Measurements from ENCODE around the gene GAS1. TPM values are rescaled to one million over a fixed set of nuclear protein-coding genes. Genes with fewer than 3 reads are reported as not detected.

The GAS1 gene
- total and polyA plus RNA-seq, 10 of the 15 experiments (the other 5 are each of a cell fraction or from before 2014, with no cell fraction given), result not detected

DNA sequence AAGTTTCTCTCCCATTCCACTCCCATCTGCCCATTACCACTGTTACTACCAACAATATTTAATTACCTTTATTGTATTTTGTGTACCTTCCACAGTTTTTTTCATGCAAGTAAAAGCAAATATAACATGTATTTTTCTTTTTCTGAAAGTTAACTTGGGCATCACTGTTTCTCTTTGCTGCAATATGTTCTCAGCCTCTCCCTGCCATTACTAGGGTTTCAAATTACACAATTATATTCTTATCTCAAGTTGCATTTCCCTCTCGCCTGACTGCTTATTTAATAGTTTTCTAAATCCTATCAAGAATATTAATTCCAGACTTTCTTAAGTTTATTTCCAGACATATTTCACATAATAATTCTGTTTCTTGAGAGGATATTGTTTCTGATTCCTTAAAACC is 46.9 kb upstream of the GAS1 start:
- ChIA-PET POLR2A (no interaction called here), SMC1A (ENCODE audit: uncharacterized antibody, unreplicated experiment) (no interaction called here), RAD21 (ENCODE audit: unreplicated experiment) (no interaction called here), CTCF (no interaction called here)
- H4K20me1 ChIP-seq (ENCODE audit: control insufficient read depth, insufficient read depth), result no peaks in the 10 kb centered on the region
- no peaks in the 10 kb centered on the region for H3K79me2 ChIP-seq (ENCODE audit: control insufficient read depth, insufficient read depth, low read length)
- no peak overlapping the region for H3K4me2 ChIP-seq (ENCODE audit: control insufficient read depth, insufficient read depth)
- WGBS (ENCODE audit: insufficient coverage, insufficient replicate concordance, low lambda C conversion rate, missing lambda C conversion rate), result 0% methylated on average over 1 of the region's 1 CpG
- no peaks in the 10 kb centered on the region for H3K9me3 ChIP-seq (replicated peaks; ENCODE audit: control insufficient read depth, insufficient read depth, low read length)
- in situ Hi-C loops (cut with MboI) (no loop called here), intact Hi-C loops (cut with micrococcal nuclease; ENCODE audit: unreplicated experiment) (no loop called here)
- TF ChIP-seq EP300 (IDR thresholded peaks at IDR 0.05; ENCODE audit: borderline replicate concordance in 1 of 2, control insufficient read depth in 1 of 2, low read depth in 2 of 2, low read length in 2 of 2) (no peak), CBX3 (IDR thresholded peaks at IDR 0.05; ENCODE audit: borderline replicate concordance, low read depth) (no peak), ZNF622 (IDR thresholded peaks at IDR 0.05) (no peak), NBN (IDR thresholded peaks at IDR 0.05) (no peak)
- no peaks in the 10 kb centered on the region for H3K4me1 ChIP-seq (ENCODE audit: control insufficient read depth, insufficient read depth, low read length)
- no peak overlapping the region for H3K9ac ChIP-seq (ENCODE audit: control insufficient read depth, insufficient read depth, low read length)
- H3K27me3 ChIP-seq (replicated peaks in 1 of 2; ENCODE audit: control insufficient read depth in 2 of 2, insufficient read depth in 2 of 2, low read length in 1 of 2), result no peaks in the 10 kb centered on the region; a peak in 1 of 4 replicates
- BruUV-seq (replicated peaks), result no TSS peak
- no peaks in the 10 kb centered on the region for H3K36me3 ChIP-seq (ENCODE audit: control insufficient read depth in 2 of 2, insufficient read depth in 2 of 2, low read length in 1 of 2)
- no peak for ATAC-seq
- no peak overlapping the region for H3K4me3 ChIP-seq
- FAIRE-seq, result no peak
- H3K27ac ChIP-seq (ENCODE audit: control insufficient read depth, insufficient read depth), result no peak overlapping the region
- no peak for DNase-seq (ENCODE audit: low read depth, low spot score)
- H2AFZ ChIP-seq (ENCODE audit: control insufficient read depth, low read depth, low read length), result no peak overlapping the region

DNA sequence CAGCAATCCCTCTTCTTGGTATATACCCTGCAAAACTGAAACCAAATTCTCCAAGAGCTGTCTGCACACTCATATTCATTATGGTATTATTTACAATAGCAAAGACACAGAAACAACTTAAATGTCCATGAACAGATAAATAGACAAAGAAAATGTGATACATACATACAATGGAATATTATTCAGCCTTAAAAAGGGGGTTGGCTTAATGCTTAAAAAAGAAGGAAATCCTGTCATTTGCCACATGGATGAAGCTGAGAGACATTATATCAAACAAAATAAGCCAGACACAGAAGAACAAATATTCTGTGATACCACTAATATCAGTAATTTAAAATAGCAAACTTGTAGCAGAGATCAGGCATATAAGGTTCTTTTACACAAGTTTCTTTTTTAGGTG is 46.5 kb upstream of the GAS1 start:
- H3K27ac ChIP-seq (ENCODE audit: control insufficient read depth, insufficient read depth), result no peak overlapping the region
- no peaks in the 10 kb centered on the region for H3K79me2 ChIP-seq (ENCODE audit: control insufficient read depth, insufficient read depth, low read length)
- ChIA-PET CTCF (no interaction called here), SMC1A (ENCODE audit: uncharacterized antibody, unreplicated experiment) (no interaction called here), POLR2A (no interaction called here), RAD21 (ENCODE audit: unreplicated experiment) (no interaction called here)
- intact Hi-C loops (cut with micrococcal nuclease; ENCODE audit: unreplicated experiment), result no loop called here
- no peaks in the 10 kb centered on the region; a peak in 1 of 4 replicates for H3K27me3 ChIP-seq (replicated peaks in 1 of 2; ENCODE audit: control insufficient read depth in 2 of 2, insufficient read depth in 2 of 2, low read length in 1 of 2)
- no peaks in the 10 kb centered on the region for H3K4me1 ChIP-seq (ENCODE audit: control insufficient read depth, insufficient read depth, low read length)
- H3K4me2 ChIP-seq (ENCODE audit: control insufficient read depth, insufficient read depth), result no peak overlapping the region
- TF ChIP-seq ATF7 (IDR thresholded peaks at IDR 0.05; ENCODE audit: low read depth) (no peak), TCF12 (IDR thresholded peaks at IDR 0.05; ENCODE audit: low read depth, low read length) (no peak), SRF (IDR thresholded peaks at IDR 0.05; ENCODE audit: low read depth in 2 of 2, low read length in 2 of 2) (no peak)
- TF ChIP-seq, protein P1, sequence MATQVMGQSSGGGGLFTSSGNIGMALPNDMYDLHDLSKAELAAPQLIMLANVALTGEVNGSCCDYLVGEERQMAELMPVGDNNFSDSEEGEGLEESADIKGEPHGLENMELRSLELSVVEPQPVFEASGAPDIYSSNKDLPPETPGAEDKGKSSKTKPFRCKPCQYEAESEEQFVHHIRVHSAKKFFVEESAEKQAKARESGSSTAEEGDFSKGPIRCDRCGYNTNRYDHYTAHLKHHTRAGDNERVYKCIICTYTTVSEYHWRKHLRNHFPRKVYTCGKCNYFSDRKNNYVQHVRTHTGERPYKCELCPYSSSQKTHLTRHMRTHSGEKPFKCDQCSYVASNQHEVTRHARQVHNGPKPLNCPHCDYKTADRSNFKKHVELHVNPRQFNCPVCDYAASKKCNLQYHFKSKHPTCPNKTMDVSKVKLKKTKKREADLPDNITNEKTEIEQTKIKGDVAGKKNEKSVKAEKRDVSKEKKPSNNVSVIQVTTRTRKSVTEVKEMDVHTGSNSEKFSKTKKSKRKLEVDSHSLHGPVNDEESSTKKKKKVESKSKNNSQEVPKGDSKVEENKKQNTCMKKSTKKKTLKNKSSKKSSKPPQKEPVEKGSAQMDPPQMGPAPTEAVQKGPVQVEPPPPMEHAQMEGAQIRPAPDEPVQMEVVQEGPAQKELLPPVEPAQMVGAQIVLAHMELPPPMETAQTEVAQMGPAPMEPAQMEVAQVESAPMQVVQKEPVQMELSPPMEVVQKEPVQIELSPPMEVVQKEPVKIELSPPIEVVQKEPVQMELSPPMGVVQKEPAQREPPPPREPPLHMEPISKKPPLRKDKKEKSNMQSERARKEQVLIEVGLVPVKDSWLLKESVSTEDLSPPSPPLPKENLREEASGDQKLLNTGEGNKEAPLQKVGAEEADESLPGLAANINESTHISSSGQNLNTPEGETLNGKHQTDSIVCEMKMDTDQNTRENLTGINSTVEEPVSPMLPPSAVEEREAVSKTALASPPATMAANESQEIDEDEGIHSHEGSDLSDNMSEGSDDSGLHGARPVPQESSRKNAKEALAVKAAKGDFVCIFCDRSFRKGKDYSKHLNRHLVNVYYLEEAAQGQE (IDR thresholded peaks at IDR 0.05; ENCODE audit: low read depth, low read length), result no peak
- no peak for FAIRE-seq
- H3K4me3 ChIP-seq, result no peak overlapping the region
- no peak overlapping the region for H3K9ac ChIP-seq (ENCODE audit: control insufficient read depth, insufficient read depth, low read length)
- no TSS peak for BruUV-seq (replicated peaks)
- H3K36me3 ChIP-seq (ENCODE audit: control insufficient read depth in 2 of 2, insufficient read depth in 2 of 2, low read length in 1 of 2), result no peaks in the 10 kb centered on the region
- no peaks in the 10 kb centered on the region for H3K9me3 ChIP-seq (replicated peaks; ENCODE audit: control insufficient read depth, insufficient read depth, low read length)
- no peak overlapping the region for H2AFZ ChIP-seq (ENCODE audit: control insufficient read depth, low read depth, low read length)
- in situ Hi-C loops (cut with MboI), result no loop called here
- no peaks in the 10 kb centered on the region for H4K20me1 ChIP-seq (ENCODE audit: control insufficient read depth, insufficient read depth)
- no peak for DNase-seq (ENCODE audit: low read depth, low spot score)
- ATAC-seq, result no peak
